ENCODE data around the gene BRD9. TPM values are rescaled to one million over a fixed set of nuclear protein-coding genes. Genes with fewer than 3 reads are reported as not detected.
A peak's percentile ranks its signal among the peaks of the same experiment; 100 is the strongest.
"Not testable (repeated sequence)": the region's sequence is repeated elsewhere in the genome, so short reads cannot be mapped to it uniquely, and the experiment has no call there.

The BRD9 gene
- total and polyA plus RNA-seq, 12 donors, result 11.3 to 39.5 (median 26.6) TPM

- peak in 2 of 7 donors; percentile 3 to 24 for DNase-seq
- H3K4me1 ChIP-seq (replicated peaks in 1 of 2); intact Hi-C loops (cut with DNase I); H3K4me3 ChIP-seq; H3K9me3 ChIP-seq (replicated peaks in 1 of 3); H3K36me3 ChIP-seq (replicated peaks in 1 of 2); H3K27me3 ChIP-seq; H3K27ac ChIP-seq: not testable (repeated sequence)
- 76 to 97% (median 90%) methylated on average over 4 to 14 of the region's 14 CpGs for WGBS, 4 donors
Measured at GRCh38 chr5:837621-838121, 54.9 kb downstream of the BRD9 start.

- H3K36me3 ChIP-seq (replicated peaks in 1 of 2); H3K4me1 ChIP-seq (replicated peaks in 1 of 2); H3K27me3 ChIP-seq; H3K9me3 ChIP-seq (replicated peaks in 1 of 3); H3K27ac ChIP-seq; H3K4me3 ChIP-seq; intact Hi-C loops (cut with DNase I): not testable (repeated sequence)
- 55 to 63% (median 56%) methylated on average over 7 of the region's 7 CpGs for WGBS, 4 donors
- peak in 1 of 7 donors; percentile 25 for DNase-seq
Measured at GRCh38 chr5:835933-836612, 56.5 kb downstream of the BRD9 start.

GRCh38 chr5:834013-834412 is 58.6 kb downstream of the BRD9 start:
- H3K4me1 ChIP-seq (replicated peaks in 1 of 2); H3K27ac ChIP-seq; intact Hi-C loops (cut with DNase I); DNase-seq; H3K4me3 ChIP-seq; H3K9me3 ChIP-seq (replicated peaks in 1 of 3); H3K36me3 ChIP-seq (replicated peaks in 1 of 2); H3K27me3 ChIP-seq: not testable (repeated sequence)
- WGBS, 4 donors, result 69 to 77% (median 73%) methylated on average over 2 of the region's 2 CpGs

- H3K27me3 ChIP-seq; H3K4me1 ChIP-seq (replicated peaks in 1 of 2); H3K4me3 ChIP-seq; H3K9me3 ChIP-seq (replicated peaks in 1 of 3); DNase-seq; H3K36me3 ChIP-seq (replicated peaks in 1 of 2); intact Hi-C loops (cut with DNase I); H3K27ac ChIP-seq: not testable (repeated sequence)
- WGBS, 4 donors, result 87 to 97% (median 92%) methylated on average over 2 to 17 of the region's 19 CpGs
Measured at GRCh38 chr5:828194-828593, 64.4 kb downstream of the BRD9 start.

GRCh38 chr5:825544-825943 is 67.1 kb downstream of the BRD9 start:
- H3K27me3 ChIP-seq; H3K27ac ChIP-seq; H3K4me1 ChIP-seq (replicated peaks in 1 of 2); H3K36me3 ChIP-seq (replicated peaks in 1 of 2); DNase-seq; H3K4me3 ChIP-seq; H3K9me3 ChIP-seq (replicated peaks in 1 of 3); intact Hi-C loops (cut with DNase I): not testable (repeated sequence)
- 0 to 86% (median 38%) methylated on average over 1 of the region's 1 CpG; no CpG with 5 or more reads in 1 of the 4 donors for WGBS, 4 donors

- DNase-seq, result no peak
- TF ChIP-seq POLR2A (IDR thresholded peaks at IDR 0.05), result no peak
- H3K4me3 ChIP-seq, result no peak overlapping the region
- H3K27me3 ChIP-seq, result no peaks in the 10 kb centered on the region
- H3K36me3 ChIP-seq (replicated peaks in 1 of 2), result no peaks in the 10 kb centered on the region
- intact Hi-C loops (cut with DNase I), result no loop called here
- no peaks in the 10 kb centered on the region for H3K9me3 ChIP-seq (replicated peaks in 1 of 3)
- no peak overlapping the region for H3K27ac ChIP-seq
- H3K4me1 ChIP-seq (replicated peaks in 1 of 2), result no peaks in the 10 kb centered on the region
- WGBS, 4 donors, result 74 to 80% (median 76%) methylated on average over 8 of the region's 8 CpGs; no CpG with 5 or more reads in 1 of the 4 donors
Measured at GRCh38 chr5:821504-821903, 71.1 kb downstream of the BRD9 start.

DNA sequence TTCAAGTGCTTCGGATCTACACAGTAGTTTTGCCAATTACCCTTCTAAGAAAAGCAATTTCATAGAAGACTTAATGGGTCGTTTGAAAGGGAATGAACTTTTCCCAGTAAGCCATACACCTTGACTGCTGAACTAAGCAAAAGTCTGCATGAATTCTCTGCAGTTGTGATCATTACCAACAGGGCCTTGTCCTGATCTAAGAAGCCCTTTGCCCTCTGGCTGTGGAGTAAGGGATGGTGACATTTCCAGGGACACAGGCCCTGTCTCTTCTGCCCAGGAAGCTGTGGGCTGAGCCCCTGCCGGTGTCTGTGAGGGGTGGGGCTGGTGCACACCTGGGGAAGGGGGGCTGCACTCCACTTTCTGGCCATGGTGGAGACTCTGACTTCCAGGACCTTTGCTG is 72.4 kb downstream of the BRD9 start:
- WGBS, 4 donors, result 66 to 78% (median 73%) methylated on average over 3 of the region's 3 CpGs; no CpG with 5 or more reads in 1 of the 4 donors
- Histone ChIP-seq H3K36me3 (replicated peaks in 1 of 2) (no peaks in the 10 kb centered on the region), H3K27me3 (no peaks in the 10 kb centered on the region), H3K4me1 (replicated peaks in 1 of 2) (no peaks in the 10 kb centered on the region), H3K4me3 (no peak overlapping the region), H3K27ac (no peak overlapping the region), H3K9me3 (replicated peaks in 1 of 3) (no peaks in the 10 kb centered on the region)
- no peak for TF ChIP-seq POLR2A (IDR thresholded peaks at IDR 0.05)
- TF ChIP-seq, protein P1, sequence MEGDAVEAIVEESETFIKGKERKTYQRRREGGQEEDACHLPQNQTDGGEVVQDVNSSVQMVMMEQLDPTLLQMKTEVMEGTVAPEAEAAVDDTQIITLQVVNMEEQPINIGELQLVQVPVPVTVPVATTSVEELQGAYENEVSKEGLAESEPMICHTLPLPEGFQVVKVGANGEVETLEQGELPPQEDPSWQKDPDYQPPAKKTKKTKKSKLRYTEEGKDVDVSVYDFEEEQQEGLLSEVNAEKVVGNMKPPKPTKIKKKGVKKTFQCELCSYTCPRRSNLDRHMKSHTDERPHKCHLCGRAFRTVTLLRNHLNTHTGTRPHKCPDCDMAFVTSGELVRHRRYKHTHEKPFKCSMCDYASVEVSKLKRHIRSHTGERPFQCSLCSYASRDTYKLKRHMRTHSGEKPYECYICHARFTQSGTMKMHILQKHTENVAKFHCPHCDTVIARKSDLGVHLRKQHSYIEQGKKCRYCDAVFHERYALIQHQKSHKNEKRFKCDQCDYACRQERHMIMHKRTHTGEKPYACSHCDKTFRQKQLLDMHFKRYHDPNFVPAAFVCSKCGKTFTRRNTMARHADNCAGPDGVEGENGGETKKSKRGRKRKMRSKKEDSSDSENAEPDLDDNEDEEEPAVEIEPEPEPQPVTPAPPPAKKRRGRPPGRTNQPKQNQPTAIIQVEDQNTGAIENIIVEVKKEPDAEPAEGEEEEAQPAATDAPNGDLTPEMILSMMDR (IDR thresholded peaks at IDR 0.05), result no peak
- DNase-seq, result no peak
- intact Hi-C loops (cut with DNase I), result no loop called here

Data from adrenal gland (tissue), 12 donors.